Endothelial cell of umbilical vein (primary cell): ENCODE data around the gene M1AP. TPM values are rescaled to one million over a fixed set of nuclear protein-coding genes. Genes with fewer than 3 reads are reported as not detected.

ENCODE experiments used
- BruUV-seq: library from RNA; stranded (reverse); fragments of 400-500 nt; replicated peaks from 2 replicates; lab custom pipeline; 2021; lab: Mats Ljungman, UMichigan
- CTCF ChIA-PET: fragments of 300-600, 350-600 bp; sonication (Branson Sonifier 250); formaldehyde crosslinking; loops from one replicate; lab custom pipeline; 2021; ENCODE audit warnings: antibody characterized with exemption, inconsistent platforms; lab: Charles Lee
- POLR2A ChIA-PET: fragments of 300-600, 350-600 bp; sonication (Branson Sonifier 250); formaldehyde crosslinking; loops from one replicate; lab custom pipeline; 2021; ENCODE audit warnings: antibody characterized with exemption, inconsistent platforms; lab: Charles Lee
- DNase-seq: peaks from one replicate; pipeline ENCODE4 v3.0.0-alpha.2; 2011; ENCODE audit warnings: low read depth, low spot score
- FAIRE-seq: peaks from 2 replicates; lab custom pipeline; 2011; peaks lifted over from hg19 to GRCh38; lab: Jason Lieb, UNC
- H2AFZ ChIP-seq: 2 replicates; pipeline ENCODE4 v1.6.0; 2012; ENCODE audit warnings: low read depth, low read length, control low read depth, inconsistent platforms
- H3K27ac ChIP-seq: 2 replicates; pipeline ENCODE4 v1.5.1; 2011; ENCODE audit warnings: low read depth, mild to moderate bottlenecking, control low read depth, low read length, moderate library complexity; ENCODE audit not compliant: insufficient read depth
- H3K27me3 ChIP-seq, 2 experiments: 2 replicates each; pipeline versions ENCODE4 v1.6.0 to v1.6.1; 2011; ENCODE audit warnings: low read length in 2 of 2, mixed read lengths in 1 of 2; ENCODE audit not compliant: control insufficient read depth in 2 of 2, insufficient read depth in 2 of 2
- H3K36me3 ChIP-seq, 2 experiments: 2 replicates in 1 of 2; 3 replicates in 1 of 2; pipeline ENCODE4 v1.5.1; 2011; ENCODE audit warnings: low read length in 2 of 2, mild to moderate bottlenecking in 1 of 2, moderate library complexity in 1 of 2; ENCODE audit not compliant: control insufficient read depth in 2 of 2, insufficient read depth in 2 of 2; ENCODE audit errors: extremely low read depth in 1 of 2
- H3K4me1 ChIP-seq: 3 replicates; pipeline ENCODE4 v1.5.1; 2011; ENCODE audit warnings: mild to moderate bottlenecking, low read length; ENCODE audit not compliant: control insufficient read depth, insufficient read depth; ENCODE audit errors: extremely low read depth
- H3K4me2 ChIP-seq: 2 replicates; pipeline ENCODE4 v1.6.1; 2011; ENCODE audit warnings: low read length, control low read depth, mixed read lengths; ENCODE audit not compliant: insufficient read depth
- H3K4me3 ChIP-seq, 3 experiments: fragments of 200-600 bp in 1 of 3; sonication (generic), shearing (Covaris generic) in 1 of 3; replicated peaks in 1 of 3; 2 replicates each; pipeline ENCODE4 v1.5.1; 2011 to 2016; ENCODE audit warnings: control low read depth in 3 of 3, low read length in 3 of 3, mild to moderate bottlenecking in 2 of 3, inconsistent platforms in 1 of 3, low read depth in 1 of 3, moderate library complexity in 1 of 3; ENCODE audit not compliant: insufficient read depth in 1 of 3
- H3K79me2 ChIP-seq: 2 replicates; pipeline ENCODE4 v1.6.0; 2012; ENCODE audit warnings: low read length, inconsistent platforms; ENCODE audit not compliant: control insufficient read depth, insufficient read depth
- H3K9ac ChIP-seq: replicated peaks from 2 replicates; pipeline ENCODE3; 2011; ENCODE audit warnings: low read length, control low read depth; ENCODE audit not compliant: insufficient read depth; ENCODE audit errors: extremely low read depth
- H3K9me1 ChIP-seq: replicated peaks from 3 replicates; pipeline ENCODE4 v1.6.0; 2011; ENCODE audit warnings: mild to moderate bottlenecking, low read length; ENCODE audit not compliant: control insufficient read depth, insufficient read depth; ENCODE audit errors: extremely low read depth
- H3K9me3 ChIP-seq: replicated peaks from 2 replicates; pipeline ENCODE4 v1.5.1; 2012; ENCODE audit warnings: low read length, inconsistent platforms; ENCODE audit not compliant: control insufficient read depth, insufficient read depth
- H4K20me1 ChIP-seq: replicated peaks from 2 replicates; pipeline ENCODE3; 2011; ENCODE audit warnings: mild to moderate bottlenecking, low read length; ENCODE audit not compliant: control insufficient read depth, insufficient read depth; ENCODE audit errors: extremely low read depth
- CTCF ChIP-seq, 2 donors: IDR thresholded peaks; 1 replicate in 1 of 2; 2 replicates in 1 of 2; pipeline ENCODE4 v1.5.1; 2011; ENCODE audit warnings: low read length in 2 of 2, mild to moderate bottlenecking in 2 of 2, moderate library complexity in 2 of 2, control low read depth in 1 of 2, inconsistent platforms in 1 of 2, low read depth in 1 of 2; ENCODE audit not compliant: insufficient read depth in 1 of 2; ENCODE audit errors: extremely low read depth in 1 of 2
- EZH2 ChIP-seq: IDR thresholded peaks from 2 replicates; pipeline ENCODE4 v1.6.1; 2012; ENCODE audit warnings: borderline replicate concordance, low read depth, mild to moderate bottlenecking, moderate library complexity, low read length, inconsistent platforms; ENCODE audit not compliant: severe bottlenecking
- FOS ChIP-seq: IDR thresholded peaks from 2 replicates; pipeline ENCODE4 v1.6.1; 2011; ENCODE audit warnings: mild to moderate bottlenecking, low read length, moderate library complexity, borderline replicate concordance; ENCODE audit not compliant: insufficient read depth
- GATA2 ChIP-seq: IDR thresholded peaks from 2 replicates; pipeline ENCODE4 v1.7.0; 2011; ENCODE audit warnings: low read depth, mild to moderate bottlenecking, moderate library complexity, mixed read lengths, low read length; ENCODE audit not compliant: insufficient read length, insufficient read depth
- JUN ChIP-seq: IDR thresholded peaks from 2 replicates; pipeline ENCODE4 v1.6.1; 2011; ENCODE audit warnings: borderline replicate concordance, low read depth; ENCODE audit not compliant: insufficient read length, insufficient read depth
- MAX ChIP-seq: IDR thresholded peaks from 2 replicates; pipeline ENCODE4 v1.6.1; 2011; ENCODE audit not compliant: insufficient read depth, insufficient read length
- MYC ChIP-seq: IDR thresholded peaks from one replicate; pipeline ENCODE4 v1.6.1; 2011; ENCODE audit warnings: mild to moderate bottlenecking, low read depth, low read length
- POLR2A ChIP-seq: IDR thresholded peaks from 2 replicates; pipeline ENCODE4 v1.6.1; 2012; ENCODE audit warnings: low read depth, mild to moderate bottlenecking, control low read depth, low read length
- POLR2AphosphoS5 ChIP-seq: IDR thresholded peaks from 2 replicates; pipeline ENCODE4 v1.6.1; 2012; ENCODE audit warnings: low read depth, mild to moderate bottlenecking, control low read depth, low read length, moderate library complexity; ENCODE audit not compliant: insufficient read depth
- dilution Hi-C: fragments of 300-500 bp; cut with MboI; formaldehyde crosslinking; loops from one replicate; pipeline ENCODE4 v1.15.0; 2019; ENCODE audit warnings: low sequenced_read_pairs; ENCODE audit not compliant: extremely low pct_ligation_motif_present
- intact Hi-C: fragments of 100-400 bp; cut with micrococcal nuclease; formaldehyde crosslinking; loops from one replicate; pipeline ENCODE4 v1.10.0; 2022
- polyA plus RNA-seq, 4 experiments: library from polyadenylated mRNA; depleted of rRNA in 3 of 4; stranded (reverse) in 3 of 4; unstranded in 1 of 4; fragments of >200 nt; gene quantifications; 2 replicates each; pipeline versions ENCODE4 v1.2.1 to v1.2.3, GENCODE V29; 2011 to 2012; ENCODE audit warnings: missing spikeins in 1 of 4
- total RNA-seq: library from RNA; stranded (reverse); gene quantifications from 2 replicates; pipeline ENCODE4 v1.2.3, GENCODE V29; 2021

Gene M1AP
- total and polyA plus RNA-seq, 2 donors (not counting 3 experiments of a cell fraction or from before 2014, with no cell fraction given), result 0.04 TPM; not detected in 1

DNA sequence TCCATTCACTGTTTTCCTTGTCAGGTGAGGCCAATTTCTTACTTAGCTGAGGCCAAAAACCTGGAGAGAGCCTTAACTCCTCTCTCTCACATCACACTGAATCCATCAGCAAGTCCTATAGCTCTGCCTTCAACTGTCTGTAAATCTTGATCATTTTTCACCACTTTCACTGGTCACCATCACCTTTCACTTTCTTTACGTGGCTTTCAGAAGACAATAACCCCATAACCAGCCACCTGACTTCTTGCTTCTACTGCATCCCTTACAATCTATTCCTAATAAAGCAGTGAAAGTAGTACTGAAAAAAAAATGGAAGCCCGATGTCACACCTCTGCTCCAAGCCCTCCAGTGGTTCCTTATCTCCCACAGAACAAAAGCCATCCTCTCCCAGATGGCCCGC, 102.1 kb downstream of the M1AP start:
- FAIRE-seq, result no peak
- H3K4me1 ChIP-seq, result peaks cover 14% of the 10 kb centered on the region
- no peak for TF ChIP-seq CTCF (IDR thresholded peaks at IDR 0.05; ENCODE audit: extremely low read depth in 1 of 2, insufficient read depth in 1 of 2, low read depth in 1 of 2, low read length in 2 of 2)
- TF ChIP-seq POLR2A, result no peak
- no peak for TF ChIP-seq MAX
- TF ChIP-seq MYC, result no peak
- TF ChIP-seq JUN, result no peak
- TF ChIP-seq FOS, result no peak
- TF ChIP-seq POLR2AphosphoS5, result no peak
- TF ChIP-seq GATA2, result no peak
- no peak for TF ChIP-seq EZH2
- no peaks in the 10 kb centered on the region for H3K36me3 ChIP-seq
- CTCF ChIA-PET, result interaction anchor here (3.3 kb wide), 1 partner anchor 13 kb away, joined by 15 read pairs; no protein-coding TSS in a partner anchor
- H3K4me2 ChIP-seq, result no peak overlapping the region
- dilution Hi-C loops (no loop called here), intact Hi-C loops (no loop called here)
- no peak overlapping the region for H2AFZ ChIP-seq
- H3K79me2 ChIP-seq, result no peaks in the 10 kb centered on the region
- peaks cover 15 to 26% of the 10 kb centered on the region in 2 experiments for H3K27me3 ChIP-seq
- H3K27ac ChIP-seq, result no peak overlapping the region
- no peaks in the 10 kb centered on the region for H3K9me3 ChIP-seq
- no peak overlapping the region for H3K4me3 ChIP-seq
- no peaks in the 10 kb centered on the region for H3K9me1 ChIP-seq
- no peak for DNase-seq
- POLR2A ChIA-PET, result no interaction called here
- BruUV-seq, result no TSS peak
- H4K20me1 ChIP-seq, result no peaks in the 10 kb centered on the region
- H3K9ac ChIP-seq, result no peak overlapping the region
